T-helper 2 cell (primary cell): ENCODE measurements around the gene FARS2.

ENCODE experiments used
- DNase-seq, 5 experiments: peaks; one replicate each; pipeline versions ENCODE4 v3.0.0 to v3.0.0-alpha.2; 2012 to 2022

The FARS2 gene

DNA sequence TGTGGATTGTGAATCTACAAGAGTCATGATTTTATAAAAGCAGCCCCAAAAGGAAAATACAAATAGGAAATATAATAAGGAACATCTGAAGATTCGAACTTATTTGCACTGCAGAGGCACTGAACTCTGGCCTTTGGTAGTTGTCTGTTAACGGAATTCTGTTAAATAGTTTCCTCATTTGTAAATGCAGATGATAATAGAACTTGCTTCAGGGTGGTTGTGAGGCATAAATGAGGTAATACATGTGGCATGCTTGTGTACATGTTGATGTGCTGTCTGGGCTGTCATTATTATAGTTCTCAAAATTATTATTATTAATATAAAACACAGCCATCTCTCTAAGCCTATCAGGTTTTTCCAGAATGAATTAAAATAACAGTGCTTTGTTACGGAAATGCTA is 443.4 kb downstream of the FARS2 start:
- no peak for DNase-seq

DNA sequence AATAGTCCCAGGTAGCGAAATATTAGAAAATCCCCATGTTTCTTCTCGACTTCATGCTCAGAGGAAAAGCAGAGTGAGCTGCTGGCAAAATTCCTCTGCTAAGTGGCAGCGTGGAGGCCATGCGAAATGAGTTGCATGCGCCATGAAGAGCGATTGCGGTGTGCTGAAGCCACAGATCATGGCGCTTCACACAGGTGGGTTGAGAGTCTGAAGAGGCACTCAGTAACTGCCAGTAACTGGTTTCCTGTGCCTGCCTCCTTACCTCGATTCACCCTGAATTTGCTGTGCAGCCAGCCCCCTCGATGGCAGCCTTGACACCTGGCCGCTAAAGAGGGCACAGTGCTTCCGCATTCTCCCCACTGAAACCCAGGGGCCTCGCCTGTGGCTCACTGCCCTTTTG is 443.9 kb downstream of the FARS2 start:
- no peak for DNase-seq

DNA sequence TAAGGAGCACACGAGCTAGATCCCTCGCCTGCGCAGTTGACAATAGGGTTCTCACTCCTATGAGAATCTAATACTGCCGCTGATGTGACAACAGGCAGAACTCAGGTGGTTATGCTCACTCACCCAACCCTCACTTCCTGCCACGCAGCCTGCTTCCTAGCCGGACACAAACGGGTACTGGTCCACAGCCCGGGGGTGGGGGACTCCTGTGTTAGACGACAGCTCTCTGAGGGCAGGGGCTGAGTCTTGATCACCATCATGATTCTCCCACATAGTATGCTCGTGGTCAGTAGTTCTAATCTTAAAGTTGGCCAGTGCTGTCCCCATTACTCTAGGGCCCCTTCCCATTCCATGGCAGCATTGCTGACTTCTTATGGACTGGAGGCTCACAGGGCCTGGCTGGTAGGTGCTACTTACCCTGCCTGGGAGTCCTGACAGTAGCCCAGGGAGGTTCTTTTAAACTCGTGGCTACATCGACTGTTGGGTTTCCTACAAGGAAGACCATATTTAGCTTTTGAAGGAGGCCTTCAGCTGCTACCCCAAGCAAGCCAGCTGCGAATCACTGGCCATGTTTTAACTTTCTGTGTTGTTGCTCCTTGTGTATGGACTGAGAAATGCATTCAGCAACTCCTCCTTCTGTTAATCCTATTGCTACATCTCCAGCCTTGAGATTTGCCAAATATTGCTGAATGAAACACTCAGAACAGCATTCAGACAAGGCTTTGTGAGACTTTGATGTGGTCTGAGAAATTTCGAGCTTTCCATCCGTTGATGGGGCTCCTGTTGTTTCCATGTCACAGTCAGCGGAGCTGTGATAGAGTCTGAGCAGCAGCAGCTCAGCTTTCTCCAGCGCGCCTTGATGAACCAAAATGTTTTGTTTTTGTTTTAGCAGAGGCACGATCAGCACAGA is 445.1 kb downstream of the FARS2 start:
- peak in 1 of 5 experiments; percentile 29 for DNase-seq

- no peak for DNase-seq
Measured at GRCh38 chr6:5707281-5708045, 446.1 kb downstream of the FARS2 start.

- DNase-seq = no peak
Measured at GRCh38 chr6:5710516-5710915, 449.2 kb downstream of the FARS2 start.

- no peak for DNase-seq
Measured at GRCh38 chr6:5710936-5711335, 449.6 kb downstream of the FARS2 start.

DNA sequence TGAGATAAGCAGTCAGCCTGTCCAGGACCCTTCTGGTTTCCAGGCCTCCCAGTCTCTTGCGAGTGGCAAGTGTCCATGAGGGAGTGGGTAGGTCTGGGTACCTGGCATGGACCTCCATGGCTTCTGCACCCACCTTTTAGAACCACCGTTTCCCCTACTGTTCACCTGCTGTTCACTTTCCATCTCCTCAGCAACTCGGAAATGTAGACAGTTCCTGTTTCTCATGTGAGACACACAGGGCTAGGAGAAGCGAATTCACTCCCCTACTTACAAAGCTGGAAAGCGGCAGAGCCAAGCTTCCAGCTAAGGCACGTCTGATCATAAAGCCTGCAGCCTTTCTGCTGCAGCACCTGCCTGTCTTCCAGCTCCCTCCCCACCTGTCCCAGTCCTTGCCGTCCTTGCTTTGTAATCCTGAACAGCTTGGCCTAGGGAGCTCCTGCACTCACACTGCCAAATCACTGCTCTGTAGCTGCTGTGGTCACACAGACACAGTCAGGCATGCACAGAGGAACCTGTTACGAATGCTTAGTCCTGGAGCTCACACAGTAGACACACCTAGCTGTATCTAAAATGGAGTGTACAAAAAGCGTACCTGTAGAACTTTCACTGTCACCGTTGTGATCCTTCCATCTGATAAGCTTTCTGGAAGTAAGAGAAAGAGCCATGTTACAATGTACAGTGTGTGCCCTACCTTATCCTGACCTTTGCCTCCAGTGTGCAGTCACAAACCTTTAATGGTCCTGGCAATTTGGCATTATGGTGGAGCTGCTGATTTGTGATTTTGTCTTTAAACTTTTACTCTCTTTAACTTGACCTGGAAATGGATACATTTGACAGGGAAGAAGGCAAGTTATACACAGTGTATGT is 451.3 kb downstream of the FARS2 start:
- no peak for DNase-seq

DNA sequence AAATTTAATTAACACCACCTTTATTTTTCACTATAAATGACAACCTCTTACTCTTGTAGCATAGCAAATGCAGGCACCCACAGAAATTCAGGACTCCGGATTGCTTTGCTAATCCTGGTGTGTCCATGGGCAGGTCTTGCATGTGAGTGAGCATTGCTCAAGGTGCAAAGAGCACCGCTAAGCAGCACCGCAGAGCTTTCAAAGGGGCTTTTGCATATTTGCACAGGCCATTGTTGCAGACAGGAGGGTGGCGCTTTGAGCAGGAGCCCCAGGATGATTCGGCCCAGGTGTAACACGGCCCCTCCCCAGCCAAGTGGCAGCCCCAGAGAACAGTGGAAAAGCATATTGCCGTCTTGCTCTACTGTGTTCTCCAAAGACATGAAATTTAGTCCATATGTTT is 452.2 kb downstream of the FARS2 start:
- DNase-seq = no peak

GRCh38 chr6:5718231-5718947 is 457.1 kb downstream of the FARS2 start:
- DNase-seq = no peak

DNA sequence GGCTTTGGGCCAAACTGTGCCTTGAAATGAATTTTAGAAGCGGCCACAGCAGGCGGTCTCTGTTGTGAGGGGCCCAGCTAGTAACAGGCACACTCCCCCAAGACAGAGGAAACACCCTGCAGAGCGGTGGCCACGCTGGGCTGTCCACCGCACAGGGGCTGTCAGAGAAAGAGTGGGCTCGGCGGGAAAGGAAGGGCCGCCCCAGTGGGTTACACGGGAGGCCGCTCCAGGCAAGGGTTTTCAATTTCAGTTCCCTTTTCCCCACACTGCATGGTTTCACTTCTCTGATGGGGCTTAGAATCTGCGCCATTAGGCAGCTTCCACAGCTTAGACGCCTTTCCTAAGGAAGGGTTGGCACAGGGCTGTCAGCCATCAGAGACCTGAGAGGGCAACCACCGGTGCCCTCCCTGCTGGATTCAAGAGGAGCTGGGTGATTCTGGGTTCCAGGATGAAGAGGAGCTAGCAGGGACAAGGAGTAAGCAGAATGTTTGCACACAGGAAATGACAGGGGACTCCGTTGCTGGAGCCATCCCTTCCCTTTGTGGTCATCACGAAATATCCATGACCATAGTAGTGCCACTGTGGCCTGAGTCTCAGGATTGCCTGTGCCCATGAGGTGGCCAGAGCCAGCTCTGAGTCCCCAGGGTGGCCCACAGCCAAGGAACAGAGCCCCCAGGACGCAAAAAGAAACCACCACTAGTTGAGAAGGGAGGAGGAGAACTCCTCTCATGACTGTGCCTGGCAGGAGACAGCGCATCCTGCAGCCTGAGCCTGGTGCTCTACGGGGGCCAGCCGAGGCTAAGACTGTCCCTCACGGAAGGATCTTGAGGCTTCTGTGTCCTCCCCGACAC is 462.8 kb downstream of the FARS2 start:
- DNase-seq = no peak

- DNase-seq = no peak
Measured at GRCh38 chr6:5724911-5725310, 463.6 kb downstream of the FARS2 start.

- DNase-seq = no peak
Measured at GRCh38 chr6:5726976-5727718, 465.8 kb downstream of the FARS2 start.

DNA sequence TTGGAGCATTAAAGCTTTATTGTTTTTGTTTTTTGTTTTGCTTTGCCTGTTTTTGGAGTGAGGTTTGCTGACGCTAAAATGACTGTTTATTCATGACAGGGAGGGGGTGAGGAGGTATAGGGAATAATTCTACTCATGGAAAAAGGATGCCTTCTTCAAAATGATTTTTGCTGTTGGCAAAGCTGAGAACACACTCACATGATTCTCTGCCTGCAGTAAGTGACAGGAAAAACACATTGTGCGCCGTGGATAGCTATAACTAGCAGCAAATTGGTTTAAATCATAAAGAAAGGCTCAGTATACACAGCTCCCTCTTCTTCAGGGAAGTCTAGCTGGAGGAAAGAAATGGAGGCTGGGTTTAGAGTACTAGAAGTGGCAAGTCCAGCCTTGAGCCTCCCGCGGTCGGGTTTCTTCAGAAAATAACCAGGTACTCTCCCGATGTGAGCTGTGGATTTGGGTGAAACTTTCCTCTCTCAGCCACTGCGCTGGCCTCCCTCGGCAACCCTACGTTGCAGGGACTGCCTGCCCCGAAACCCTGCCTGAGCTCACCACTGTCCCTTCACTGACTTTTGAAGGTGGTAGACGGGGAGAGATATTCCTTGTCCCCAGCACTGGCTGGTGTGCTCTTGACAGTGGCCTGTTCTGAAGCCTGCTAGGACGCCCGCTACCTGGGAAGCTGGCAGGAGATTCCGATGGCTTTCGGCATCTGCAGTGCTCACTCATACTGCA is 467.2 kb downstream of the FARS2 start:
- no peak for DNase-seq

DNA sequence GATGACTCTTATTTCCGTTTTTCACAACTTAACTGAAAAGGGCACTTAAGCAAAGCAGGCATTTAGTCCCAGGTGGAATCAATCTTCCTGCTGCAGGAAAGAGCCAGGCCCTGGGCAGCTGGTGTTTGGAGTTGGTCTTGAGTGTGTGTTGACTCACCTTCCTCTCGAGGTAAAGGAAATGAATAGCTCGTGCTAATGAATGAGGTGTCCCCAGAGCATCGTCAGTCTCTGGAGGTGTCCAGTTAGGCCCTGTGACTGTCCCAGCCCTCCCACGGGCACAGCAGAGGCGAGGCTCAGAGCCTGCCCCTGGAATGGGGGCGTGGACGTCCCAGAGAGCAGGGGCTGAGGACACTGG is 467.7 kb downstream of the FARS2 start:
- no peak for DNase-seq

DNA sequence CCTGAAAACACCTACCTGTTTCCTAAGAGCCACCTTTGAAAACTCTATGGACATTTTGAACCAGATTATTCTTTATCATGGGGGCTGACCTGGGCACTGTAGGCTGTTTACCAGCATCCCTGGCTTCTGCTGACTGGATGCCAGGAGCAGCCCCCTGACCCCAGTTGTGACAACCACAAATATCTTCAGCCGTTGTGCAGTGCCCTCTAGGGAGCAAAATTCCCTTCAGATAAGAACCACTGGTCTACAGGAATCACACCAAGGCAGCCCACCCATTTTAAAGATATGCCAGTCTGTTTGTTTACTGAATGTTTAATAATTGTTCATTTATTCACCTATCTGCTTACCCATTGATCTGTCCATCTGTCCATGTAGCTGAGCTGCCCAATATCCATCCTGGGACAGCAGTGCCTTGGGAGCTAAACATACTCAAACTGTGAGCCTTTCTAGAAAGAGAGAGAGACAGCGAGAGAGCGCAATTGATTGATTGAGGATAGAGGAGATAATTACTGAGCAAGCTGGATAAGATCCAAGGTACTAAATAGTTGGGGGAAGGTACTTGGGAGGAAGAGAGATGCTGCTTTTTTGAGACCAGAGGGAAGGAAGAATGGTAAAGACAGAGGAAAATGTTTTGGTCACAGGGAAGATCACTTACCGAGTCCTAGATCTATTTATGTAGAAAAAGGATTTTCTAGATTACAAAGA is 468.7 kb downstream of the FARS2 start:
- DNase-seq = no peak

DNA sequence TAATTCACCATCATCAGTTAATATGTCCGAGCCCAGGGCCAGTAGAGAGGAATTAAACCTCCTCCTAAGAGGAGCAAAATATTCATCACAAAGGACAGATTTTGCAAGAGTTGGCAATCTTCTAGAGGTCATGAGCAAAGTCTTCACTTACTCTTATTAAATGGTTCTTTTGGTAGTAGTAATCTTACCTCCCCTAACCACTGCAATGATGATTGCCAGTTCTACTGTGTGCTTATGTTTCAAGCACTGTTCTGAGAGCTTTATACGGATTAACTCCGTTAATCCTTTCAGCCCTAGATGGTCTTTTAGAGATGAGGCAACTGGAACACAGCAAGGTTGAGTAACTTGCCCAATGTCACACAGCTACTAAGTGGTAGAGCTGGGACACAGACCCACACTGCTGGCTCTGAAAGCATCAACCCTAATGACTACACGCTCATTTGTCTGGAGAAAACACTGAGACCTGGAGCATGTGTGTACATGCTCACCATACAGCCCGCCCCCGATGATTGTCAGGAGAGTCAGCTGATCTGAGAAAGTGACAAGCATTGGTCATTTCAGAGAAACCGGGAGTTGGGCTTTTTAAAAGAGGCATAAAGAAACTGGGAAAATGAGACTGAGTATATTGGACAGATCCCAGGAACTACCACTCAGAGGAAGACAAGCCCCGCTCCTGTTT is 469.4 kb downstream of the FARS2 start:
- no peak for DNase-seq

- no peak for DNase-seq
Measured at GRCh38 chr6:5731435-5731834, 470.1 kb downstream of the FARS2 start.

DNA sequence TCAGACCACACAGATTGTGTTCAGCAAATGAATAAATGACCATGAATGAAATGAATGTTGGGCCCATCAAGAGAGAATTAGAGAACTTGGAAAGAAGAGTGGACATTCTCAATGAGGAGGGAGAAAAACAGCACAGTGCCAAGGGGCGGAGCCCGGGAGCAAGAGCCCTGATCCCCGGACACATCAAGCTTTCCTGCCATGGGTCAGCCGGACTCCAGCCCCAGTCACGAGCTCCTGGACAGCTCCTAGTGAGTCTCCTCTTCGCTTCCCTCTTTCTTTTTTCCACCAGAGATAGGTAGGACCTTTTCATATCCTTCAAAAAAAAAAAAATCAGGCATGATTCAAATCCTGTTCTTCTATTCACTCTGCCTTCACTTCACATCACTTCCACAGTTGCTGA is 471.2 kb downstream of the FARS2 start:
- no peak for DNase-seq
